ENCODE data around the gene APBB3. TPM values are rescaled to one million over a fixed set of nuclear protein-coding genes. Genes with fewer than 3 reads are reported as not detected.

The APBB3 gene
- total RNA-seq, 2 experiments from 2014 or later = 24.1 to 25.0 TPM

- ChIA-PET CTCF (no interaction called here), POLR2A (no interaction called here)
- H3K36me3 Mint-ChIP-seq (ENCODE audit: low read depth) = peaks cover 20% of the 10 kb centered on the region
- H3K9me3 Mint-ChIP-seq (ENCODE audit: insufficient read depth) = no peaks in the 10 kb centered on the region
- H3K4me1 Mint-ChIP-seq (ENCODE audit: low read depth) = peaks cover 26% of the 10 kb centered on the region
- H3K27me3 Mint-ChIP-seq (ENCODE audit: low read depth) = no peaks in the 10 kb centered on the region
- H3K4me3 Mint-ChIP-seq = no peak overlapping the region
- no peak overlapping the region for H3K27ac Mint-ChIP-seq
- no peak for DNase-seq
- ATAC-seq = no peak
Observed at GRCh38 chr5:140573683-140574082, 9.3 kb upstream of the APBB3 start.

GRCh38 chr5:140571105-140571504, 6.7 kb upstream of the APBB3 start:
- ChIA-PET POLR2A (interaction anchor here (1.0 to 3.6 kb wide), 2 partner anchors 23 to 64 kb away, joined by 3 to 16 read pairs; partner anchors contain the start of gene EIF4EBP3), CTCF (no interaction called here)
- no peaks in the 10 kb centered on the region for H3K9me3 Mint-ChIP-seq (ENCODE audit: insufficient read depth)
- DNase-seq = no peak
- ATAC-seq = no peak
- no peak overlapping the region for H3K4me3 Mint-ChIP-seq
- peaks cover 41% of the 10 kb centered on the region for H3K36me3 Mint-ChIP-seq (ENCODE audit: low read depth)
- peaks cover 41% of the 10 kb centered on the region for H3K4me1 Mint-ChIP-seq (ENCODE audit: low read depth)
- peak overlapping the region; percentile 92 for H3K27ac Mint-ChIP-seq
- no peaks in the 10 kb centered on the region for H3K27me3 Mint-ChIP-seq (ENCODE audit: low read depth)

GRCh38 chr5:140570488-140570887, 6.1 kb upstream of the APBB3 start:
- CTCF ChIA-PET = interaction anchor here (2.8 kb wide), 1 partner anchor 65 kb away, joined by 10 read pairs; no protein-coding TSS in a partner anchor
- DNase-seq = no peak
- H3K9me3 Mint-ChIP-seq (ENCODE audit: insufficient read depth) = no peaks in the 10 kb centered on the region
- no peak for ATAC-seq
- POLR2A ChIA-PET = interaction anchor here (3.6 kb wide), 1 partner anchor 23 kb away, joined by 16 read pairs; the partner anchor contains the start of gene EIF4EBP3
- no peaks in the 10 kb centered on the region for H3K27me3 Mint-ChIP-seq (ENCODE audit: low read depth)
- H3K4me1 Mint-ChIP-seq (ENCODE audit: low read depth) = peaks cover 45% of the 10 kb centered on the region
- H3K36me3 Mint-ChIP-seq (ENCODE audit: low read depth) = peaks cover 44% of the 10 kb centered on the region
- H3K4me3 Mint-ChIP-seq = no peak overlapping the region
- H3K27ac Mint-ChIP-seq = peak overlapping the region; percentile 92

GRCh38 chr5:140570058-140570457, 5.7 kb upstream of the APBB3 start:
- DNase-seq (no peak), ATAC-seq (no peak)
- H3K36me3 Mint-ChIP-seq (ENCODE audit: low read depth) = peaks cover 45% of the 10 kb centered on the region
- H3K4me1 Mint-ChIP-seq (ENCODE audit: low read depth) = peaks cover 46% of the 10 kb centered on the region
- peak overlapping the region; percentile 2 for H3K4me3 Mint-ChIP-seq
- ChIA-PET POLR2A (interaction anchor here (3.6 kb wide), 1 partner anchor 22 kb away, joined by 16 read pairs; the partner anchor contains the start of gene EIF4EBP3), CTCF (interaction anchor here (0.6 to 2.8 kb wide), 8 partner anchors 9 to 582 kb away, joined by 3 to 10 read pairs (median 4); partner anchors contain the start of genes CD14, EIF4EBP3 and TMCO6)
- H3K9me3 Mint-ChIP-seq (ENCODE audit: insufficient read depth) = no peaks in the 10 kb centered on the region
- H3K27me3 Mint-ChIP-seq (ENCODE audit: low read depth) = no peaks in the 10 kb centered on the region
- peak overlapping the region; percentile 92 for H3K27ac Mint-ChIP-seq

GRCh38 chr5:140569197-140569596, 4.8 kb upstream of the APBB3 start:
- Mint-ChIP-seq H3K36me3 (ENCODE audit: low read depth) (peaks cover 47% of the 10 kb centered on the region), H3K27ac (peak overlapping the region; percentile 92), H3K4me3 (peak overlapping the region; percentile 72), H3K4me1 (ENCODE audit: low read depth) (peaks cover 48% of the 10 kb centered on the region), H3K27me3 (ENCODE audit: low read depth) (no peaks in the 10 kb centered on the region), H3K9me3 (ENCODE audit: insufficient read depth) (no peaks in the 10 kb centered on the region)
- DNase-seq (no peak), ATAC-seq (no peak)
- ChIA-PET POLR2A (interaction anchor here (1.0 to 3.6 kb wide), 3 partner anchors 12 to 78 kb away, joined by 4 to 16 read pairs (median 8); partner anchors contain the start of genes EIF4EBP3, IK, NDUFA2 and SRA1), CTCF (interaction anchor here (0.6 to 2.8 kb wide), 10 partner anchors 10 to 582 kb away, joined by 3 to 10 read pairs (median 4); partner anchors contain the start of genes CD14, EIF4EBP3, IK and NDUFA2)

- H3K4me3 Mint-ChIP-seq = peak overlapping the region; percentile 72
- DNase-seq (no peak), ATAC-seq (no peak)
- ChIA-PET POLR2A (interaction anchor here (1.0 to 3.6 kb wide), 3 partner anchors 11 to 79 kb away, joined by 4 to 16 read pairs (median 8); partner anchors contain the start of genes EIF4EBP3, IK, NDUFA2 and SRA1), CTCF (interaction anchor here (0.9 to 2.8 kb wide), 5 partner anchors 64 to 205 kb away, joined by 3 to 10 read pairs (median 5); partner anchors contain the start of genes CD14, IK and NDUFA2)
- peaks cover 54% of the 10 kb centered on the region for H3K4me1 Mint-ChIP-seq (ENCODE audit: low read depth)
- peaks cover 47% of the 10 kb centered on the region for H3K36me3 Mint-ChIP-seq (ENCODE audit: low read depth)
- H3K9me3 Mint-ChIP-seq (ENCODE audit: insufficient read depth) = no peaks in the 10 kb centered on the region
- H3K27me3 Mint-ChIP-seq (ENCODE audit: low read depth) = no peaks in the 10 kb centered on the region
- peak overlapping the region; percentile 92 for H3K27ac Mint-ChIP-seq
Observed at GRCh38 chr5:140568443-140569063, 4.2 kb upstream of the APBB3 start.

GRCh38 chr5:140567871-140568270, 3.5 kb upstream of the APBB3 start:
- Mint-ChIP-seq H3K27ac (peak overlapping the region; percentile 92), H3K4me3 (no peak overlapping the region), H3K9me3 (ENCODE audit: insufficient read depth) (no peaks in the 10 kb centered on the region), H3K4me1 (ENCODE audit: low read depth) (peaks cover 60% of the 10 kb centered on the region), H3K27me3 (ENCODE audit: low read depth) (no peaks in the 10 kb centered on the region), H3K36me3 (ENCODE audit: low read depth) (peaks cover 44% of the 10 kb centered on the region)
- POLR2A ChIA-PET = interaction anchor here (2.9 to 3.6 kb wide), 2 partner anchors 20 to 79 kb away, joined by 8 to 16 read pairs; partner anchors contain the start of genes EIF4EBP3, IK and NDUFA2
- ATAC-seq (no peak), DNase-seq (no peak)
- CTCF ChIA-PET = interaction anchor here (2.8 kb wide), 1 partner anchor 67 kb away, joined by 10 read pairs; no protein-coding TSS in a partner anchor

GRCh38 chr5:140567136-140567818, 2.9 kb upstream of the APBB3 start:
- Mint-ChIP-seq H3K27me3 (ENCODE audit: low read depth) (no peaks in the 10 kb centered on the region), H3K27ac (peak overlapping the region; percentile 92), H3K9me3 (ENCODE audit: insufficient read depth) (no peaks in the 10 kb centered on the region), H3K36me3 (ENCODE audit: low read depth) (peaks cover 44% of the 10 kb centered on the region), H3K4me1 (ENCODE audit: low read depth) (peaks cover 63% of the 10 kb centered on the region), H3K4me3 (no peak overlapping the region)
- POLR2A ChIA-PET = interaction anchor here (2.9 kb wide), 1 partner anchor 80 kb away, joined by 8 read pairs; the partner anchor contains the start of genes IK and NDUFA2
- DNase-seq (no peak), ATAC-seq (no peak)
- CTCF ChIA-PET = no interaction called here

GRCh38 chr5:140566665-140567064, 2.3 kb upstream of the APBB3 start:
- no peaks in the 10 kb centered on the region for H3K27me3 Mint-ChIP-seq (ENCODE audit: low read depth)
- DNase-seq = no peak
- peaks cover 44% of the 10 kb centered on the region for H3K36me3 Mint-ChIP-seq (ENCODE audit: low read depth)
- no peak overlapping the region for H3K27ac Mint-ChIP-seq
- no peak for ATAC-seq
- H3K9me3 Mint-ChIP-seq (ENCODE audit: insufficient read depth) = no peaks in the 10 kb centered on the region
- POLR2A ChIA-PET = interaction anchor here (0.8 to 3.1 kb wide), 4 partner anchors 9 to 149 kb away, joined by 4 to 21 read pairs (median 6); partner anchors contain the start of genes IK, NDUFA2 and SRA1
- CTCF ChIA-PET = no interaction called here
- peaks cover 63% of the 10 kb centered on the region for H3K4me1 Mint-ChIP-seq (ENCODE audit: low read depth)
- H3K4me3 Mint-ChIP-seq = no peak overlapping the region

- ATAC-seq (no peak), DNase-seq (no peak)
- peaks cover 42% of the 10 kb centered on the region for H3K36me3 Mint-ChIP-seq (ENCODE audit: low read depth)
- H3K27ac Mint-ChIP-seq = peak overlapping the region; percentile 93
- H3K4me1 Mint-ChIP-seq (ENCODE audit: low read depth) = peaks cover 63% of the 10 kb centered on the region
- H3K9me3 Mint-ChIP-seq (ENCODE audit: insufficient read depth) = no peaks in the 10 kb centered on the region
- ChIA-PET CTCF (interaction anchor here (0.9 to 1.0 kb wide), 2 partner anchors 19 to 69 kb away, joined by 3 to 4 read pairs; partner anchors contain the start of gene EIF4EBP3), POLR2A (interaction anchor here (0.6 to 3.1 kb wide), 9 partner anchors 8 to 276 kb away, joined by 3 to 21 read pairs (median 4); partner anchors contain the start of genes EIF4EBP3, IK, NDUFA2 and SRA1)
- H3K4me3 Mint-ChIP-seq = peak overlapping the region; percentile 89
- H3K27me3 Mint-ChIP-seq (ENCODE audit: low read depth) = no peaks in the 10 kb centered on the region
Observed at GRCh38 chr5:140565780-140566095, 1.3 kb upstream of the APBB3 start.

GRCh38 chr5:140565024-140565779, 804 bp upstream of the APBB3 start:
- DNase-seq (no peak), ATAC-seq (no peak)
- no peaks in the 10 kb centered on the region for H3K9me3 Mint-ChIP-seq (ENCODE audit: insufficient read depth)
- ChIA-PET CTCF (interaction anchor here (0.7 to 1.0 kb wide), 4 partner anchors 17 to 192 kb away, joined by 3 to 4 read pairs (median 3); partner anchors contain the start of gene EIF4EBP3), POLR2A (interaction anchor here (0.6 to 3.1 kb wide), 8 partner anchors 8 to 276 kb away, joined by 3 to 21 read pairs (median 4); partner anchors contain the start of genes EIF4EBP3, IK, NDUFA2 and SRA1)
- H3K36me3 Mint-ChIP-seq (ENCODE audit: low read depth) = peaks cover 38% of the 10 kb centered on the region
- H3K4me3 Mint-ChIP-seq = peak overlapping the region; percentile 89
- peaks cover 62% of the 10 kb centered on the region for H3K4me1 Mint-ChIP-seq (ENCODE audit: low read depth)
- H3K27ac Mint-ChIP-seq = peak overlapping the region; percentile 93
- no peaks in the 10 kb centered on the region for H3K27me3 Mint-ChIP-seq (ENCODE audit: low read depth)

Measured in activated CD8-positive, alpha-beta T cell treated with anti-CD3 and anti-CD28 coated beads, Interleukin-2, amount 10 ng/mL, durations not matched to agents 7 days and 5 days (primary cell).